ENCODE data around the gene ARSB. TPM values are rescaled to one million over a fixed set of nuclear protein-coding genes. Genes with fewer than 3 reads are reported as not detected.

Gene ARSB
- total and polyA plus RNA-seq, 10 of the 15 experiments (the other 5 are each of a cell fraction or from before 2014, with no cell fraction given), result 1.2 to 8.2 (median 6.1) TPM

GRCh38 chr5:78758169-78758839 is 226.8 kb downstream of the ARSB start (continued):
- TF ChIP-seq ZBTB40 (IDR thresholded peaks at IDR 0.05; ENCODE audit: borderline replicate concordance), result no peak
- peak; percentile 28; the same call in 1 of the 2 replicates for TF ChIP-seq GATAD2B (conservative IDR thresholded peaks at IDR 0.05; ENCODE audit: low read depth)
- peak; percentile 76 for TF ChIP-seq BMI1 (IDR thresholded peaks at IDR 0.05; ENCODE audit: borderline replicate concordance)
- TF ChIP-seq ZNF217 (IDR thresholded peaks at IDR 0.05), result peak; percentile 88
- TF ChIP-seq MTA3 (IDR thresholded peaks at IDR 0.05; ENCODE audit: borderline replicate concordance, low read length), result peak; percentile 70
- no peak for TF ChIP-seq PML (IDR thresholded peaks at IDR 0.05; ENCODE audit: low read length)
- TF ChIP-seq E4F1 (IDR thresholded peaks at IDR 0.05; ENCODE audit: borderline replicate concordance, partially characterized antibody), result no peak
- TF ChIP-seq SPI1 (IDR thresholded peaks at IDR 0.05; ENCODE audit: borderline replicate concordance, insufficient read depth, low read depth, low read length), result no peak
- TF ChIP-seq ZNF274 (IDR thresholded peaks at IDR 0.05; ENCODE audit: insufficient read depth, insufficient read length), result no peak
- no peak for TF ChIP-seq TCF3 (IDR thresholded peaks at IDR 0.05; ENCODE audit: borderline replicate concordance, insufficient read depth, low read depth, low read length)
- no peak for TF ChIP-seq BCLAF1 (IDR thresholded peaks at IDR 0.05)
- TF ChIP-seq BCL11A (IDR thresholded peaks at IDR 0.05; ENCODE audit: low read depth, low read length), result peak; percentile 78; the same call in 1 of the 2 replicates
- TF ChIP-seq LARP7 (IDR thresholded peaks at IDR 0.05), result no peak
- 0 out of 2 replicates have a peak, but pooled peaks have one; percentile 56 for TF ChIP-seq PAX8 (IDR thresholded peaks at IDR 0.05)
- TF ChIP-seq IKZF2 (IDR thresholded peaks at IDR 0.05), result peak; percentile 76 to 83
- peak; percentile 92 for TF ChIP-seq DPF2 (IDR thresholded peaks at IDR 0.05)
- TF ChIP-seq PKNOX1 (IDR thresholded peaks at IDR 0.05), result peak; percentile 64; the same call in 1 of the 2 replicates
- TF ChIP-seq STAT1 (conservative IDR thresholded peaks at IDR 0.05), result no peak
- peak; percentile 94 for TF ChIP-seq NFIC (IDR thresholded peaks at IDR 0.05; ENCODE audit: low read depth, low read length)
- no peak for TF ChIP-seq NFXL1 (IDR thresholded peaks at IDR 0.05; ENCODE audit: borderline replicate concordance)

All from GM12878 (cell line).